NCI-H526 treated with DMSO at 0.1 percent for 48 hours (cell line): ENCODE results near the gene CACNA1S.

Source experiments
- DNase-seq: peaks from one replicate; lab custom pipeline; 2025; lab: John Stamatoyannopoulos, UW

CACNA1S gene

GRCh38 chr1:201112173-201112731, at the start of gene CACNA1S:
TSS of gene CACNA1S (minus strand) at chr1:201112426. CDS start at chr1:201112339, 87 bp downstream.
- DNase-seq: no peak

GRCh38 chr1:201157949-201158348, 45.7 kb upstream of the CACNA1S start:
- DNase-seq: no peak

DNA sequence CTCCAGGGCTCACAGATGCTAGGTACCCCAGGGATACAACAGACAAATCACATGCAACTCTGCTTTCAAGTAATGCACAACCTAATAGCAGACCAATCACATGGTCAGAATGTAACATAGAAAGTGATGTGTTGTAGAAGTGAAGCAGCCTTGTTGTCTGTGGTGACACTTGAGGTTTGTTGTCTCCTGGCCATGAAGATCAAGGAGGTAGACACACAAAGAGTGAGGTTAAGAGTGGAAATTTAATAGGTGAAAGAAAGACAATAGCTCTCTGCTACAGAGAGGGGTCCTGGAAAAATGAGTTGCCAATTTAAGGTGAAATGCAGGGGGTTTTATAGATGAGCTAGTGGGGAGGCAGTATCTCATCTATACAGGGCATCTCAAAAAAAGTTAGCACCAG, 44.6 kb upstream of the CACNA1S start:
- DNase-seq: no peak

GRCh38 chr1:201156346-201156745, 44.1 kb upstream of the CACNA1S start:
- no peak for DNase-seq

- DNase-seq: no peak
Observed at GRCh38 chr1:201155354-201155753, 43.1 kb upstream of the CACNA1S start.

GRCh38 chr1:201154389-201155165, 42.4 kb upstream of the CACNA1S start, which contains the start of gene TMEM9:
TSS of gene TMEM9 (minus strand) at chr1:201154474. CDS start at chr1:201153923, 551 bp downstream.
- DNase-seq: peak; percentile 75

GRCh38 chr1:201153474-201154388, 41.5 kb upstream of the CACNA1S start:
- peak; percentile 15 for DNase-seq

DNA sequence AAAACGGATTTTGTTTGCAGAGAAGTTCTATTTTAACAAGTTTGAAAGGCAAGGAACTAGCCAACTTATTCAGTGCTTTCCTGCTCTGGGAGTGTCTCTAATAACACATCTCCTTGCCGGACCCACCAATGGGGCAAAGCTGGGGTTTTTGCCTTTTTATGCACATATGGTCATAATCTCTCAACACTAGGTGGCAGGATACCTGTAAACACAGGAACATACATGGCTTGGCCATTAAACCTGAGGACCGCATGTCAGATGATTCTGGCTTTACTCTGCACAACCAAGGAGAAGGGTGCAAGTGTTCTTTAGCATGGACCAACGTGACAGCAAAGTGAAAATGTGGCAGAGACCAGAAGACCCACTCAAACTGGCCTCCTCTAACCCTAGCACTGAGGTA, 37.2 kb upstream of the CACNA1S start:
- peak; percentile 17 for DNase-seq

GRCh38 chr1:201147396-201148015, 35.3 kb upstream of the CACNA1S start:
- DNase-seq: no peak

GRCh38 chr1:201146626-201147390, 34.6 kb upstream of the CACNA1S start:
- no peak for DNase-seq

GRCh38 chr1:201145816-201146215, 33.6 kb upstream of the CACNA1S start:
- DNase-seq: no peak

DNA sequence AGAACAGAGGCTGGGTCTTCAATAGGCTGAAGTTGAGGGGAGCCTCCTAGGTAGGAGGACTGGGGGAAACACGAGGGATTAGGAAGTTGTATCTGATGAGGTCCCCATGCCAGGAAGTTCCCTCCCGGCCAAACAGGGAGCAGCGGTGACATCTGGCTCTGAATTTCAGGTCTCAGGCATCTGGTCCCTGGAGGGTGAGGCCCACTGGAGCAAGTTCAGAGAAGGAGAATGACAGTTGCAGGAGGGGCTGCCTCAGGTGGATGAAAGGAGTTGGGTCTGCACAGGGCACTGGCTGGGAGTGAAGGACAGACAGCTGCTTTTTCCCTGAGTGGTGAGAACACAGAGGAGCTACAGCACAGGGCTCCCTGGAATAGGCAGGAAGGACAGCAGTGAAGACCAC, 32.9 kb upstream of the CACNA1S start:
- no peak for DNase-seq

- DNase-seq: no peak
Observed at GRCh38 chr1:201144701-201145100, 32.5 kb upstream of the CACNA1S start.

DNA sequence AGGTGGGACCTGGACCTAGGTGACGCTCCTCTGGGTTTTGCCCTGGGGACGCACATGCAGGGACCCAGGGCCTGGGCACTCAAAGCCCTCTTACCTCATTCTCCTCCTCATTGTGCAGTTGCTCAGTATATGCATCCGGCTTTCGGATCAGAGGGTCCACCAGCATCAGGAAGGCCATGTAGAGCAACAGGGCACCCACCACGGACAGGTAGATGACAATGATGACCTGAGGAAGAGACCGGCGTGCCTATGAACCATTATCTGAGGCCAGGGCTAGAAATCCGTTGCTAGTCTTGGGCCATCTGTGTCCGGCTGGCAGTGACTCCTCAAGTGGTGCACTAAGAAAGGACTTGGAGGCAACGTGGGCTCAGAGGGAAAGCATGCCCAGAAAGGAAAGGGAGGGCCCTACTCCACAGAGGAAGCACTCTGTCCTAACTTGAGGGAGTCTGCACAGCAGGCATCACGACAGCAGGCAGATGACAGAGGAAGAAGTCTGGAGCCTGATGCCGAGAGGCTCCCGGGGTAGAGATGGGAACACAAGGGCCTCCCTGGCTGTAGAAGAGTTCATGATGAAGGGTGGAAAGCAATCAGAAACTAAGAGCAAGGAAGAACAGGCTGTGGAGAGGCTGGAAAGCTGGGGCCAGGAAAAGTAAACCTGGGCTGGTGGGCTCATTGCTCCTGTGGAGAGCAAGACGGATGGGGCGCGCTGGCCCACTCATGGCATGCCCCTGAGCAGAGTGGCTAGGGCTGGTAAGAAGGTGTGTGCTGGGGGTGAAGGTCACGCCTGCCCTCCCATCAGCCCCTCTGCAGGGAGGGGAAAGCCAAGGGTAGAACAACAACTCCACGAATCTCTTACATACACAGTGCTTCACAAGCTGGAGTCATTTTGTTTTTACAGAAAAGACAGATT, 31.8 kb upstream of the CACNA1S start:
- DNase-seq: no peak

- no peak for DNase-seq
Observed at GRCh38 chr1:201142849-201143725, 30.9 kb upstream of the CACNA1S start.

DNA sequence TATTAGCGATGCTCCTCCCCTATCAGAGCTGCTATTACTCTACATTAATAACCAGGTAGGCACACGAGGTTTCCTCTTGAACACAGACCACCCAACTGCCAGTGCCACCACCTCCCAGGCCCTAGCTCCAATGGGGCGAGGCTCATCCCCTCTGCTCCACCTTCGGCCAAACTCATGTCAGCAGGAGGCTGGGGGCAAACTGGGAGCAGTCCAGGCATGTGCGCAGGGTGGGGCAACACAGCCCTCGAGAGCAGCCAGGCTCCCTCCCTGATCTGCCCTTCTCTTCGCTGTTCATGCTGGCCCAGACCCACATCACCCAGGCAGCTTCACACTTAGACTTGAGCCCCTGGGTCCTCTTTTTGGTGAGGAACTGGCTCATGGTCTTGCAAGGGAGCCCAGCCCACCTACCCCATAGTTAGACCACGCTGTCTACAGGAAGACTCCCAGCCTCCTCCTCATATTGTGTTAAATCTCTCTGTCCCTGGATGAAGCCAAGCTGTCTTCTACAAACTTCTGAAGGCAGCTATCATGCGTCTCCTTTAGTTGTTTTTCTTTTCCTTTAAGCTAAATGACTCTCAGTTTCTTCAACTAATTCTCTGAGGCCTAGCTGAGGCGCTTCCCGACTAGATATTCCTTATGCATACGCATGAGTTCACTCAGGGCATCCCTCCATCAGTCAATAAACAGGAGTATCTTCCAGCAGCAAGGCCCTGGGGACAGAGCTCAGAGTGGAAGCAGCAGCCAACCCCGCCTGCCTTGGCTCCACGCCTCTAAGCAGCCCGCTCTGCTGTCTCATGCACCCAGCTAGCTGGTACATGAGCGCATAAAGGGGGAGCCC, 30.0 kb upstream of the CACNA1S start:
- no peak for DNase-seq

DNA sequence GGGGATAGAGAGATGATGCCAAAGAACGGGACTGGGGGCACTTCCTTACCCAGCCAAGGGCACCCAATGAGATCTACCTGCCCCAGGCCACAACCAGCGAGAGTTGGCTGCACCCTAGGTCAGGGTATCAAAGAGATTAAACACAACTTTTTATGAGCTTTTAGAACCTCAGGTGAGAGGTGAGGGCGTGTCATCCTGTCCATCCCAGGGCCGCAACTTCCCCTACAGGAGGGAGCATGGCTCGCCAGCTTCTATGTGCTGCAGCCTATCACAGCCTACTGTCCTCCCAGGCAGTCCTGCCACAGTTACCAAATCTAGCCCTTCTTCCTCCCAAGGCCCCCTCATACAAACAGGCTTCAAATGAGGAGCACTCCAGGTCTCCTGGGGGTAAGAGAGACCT, 29.2 kb upstream of the CACNA1S start:
- no peak for DNase-seq

DNA sequence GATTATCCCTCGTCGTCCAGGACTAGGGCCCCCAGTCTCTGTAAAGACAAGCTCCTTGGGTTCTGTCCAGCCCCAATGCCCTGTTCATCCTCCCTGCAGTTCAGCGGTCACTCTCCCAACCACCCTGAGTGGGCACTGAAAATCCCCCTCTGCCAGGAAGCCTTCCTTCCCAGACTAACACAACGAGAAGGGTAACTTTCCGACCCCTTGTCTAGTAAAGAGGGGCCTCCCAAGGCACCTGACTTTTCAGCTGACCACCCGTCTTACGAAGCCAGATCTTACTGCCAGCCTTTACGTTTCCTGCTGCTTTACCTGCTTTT, 28.7 kb upstream of the CACNA1S start:
- no peak for DNase-seq
